ENCODE data around the gene TRPM3.

DNA sequence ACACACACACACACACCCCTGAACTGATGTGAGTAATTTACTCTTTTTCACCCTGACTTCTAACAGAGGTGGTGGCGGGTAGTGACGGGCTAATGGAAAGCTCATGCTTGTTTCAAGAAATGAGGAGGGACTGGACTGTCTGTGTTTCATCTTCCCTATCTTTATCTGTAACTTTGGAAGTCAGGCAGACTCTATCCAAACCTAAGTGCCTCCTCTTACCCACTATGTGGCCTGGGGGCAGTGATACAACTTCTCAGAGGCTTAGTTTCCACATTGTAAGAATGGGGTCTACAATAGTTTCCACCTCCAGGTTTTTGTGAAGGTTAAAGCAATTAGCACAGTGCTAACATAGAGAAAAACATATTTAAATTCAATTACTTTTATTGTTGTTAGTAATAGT, 5.9 kb upstream of the TRPM3 start:
- TF ChIP-seq, protein P1, sequence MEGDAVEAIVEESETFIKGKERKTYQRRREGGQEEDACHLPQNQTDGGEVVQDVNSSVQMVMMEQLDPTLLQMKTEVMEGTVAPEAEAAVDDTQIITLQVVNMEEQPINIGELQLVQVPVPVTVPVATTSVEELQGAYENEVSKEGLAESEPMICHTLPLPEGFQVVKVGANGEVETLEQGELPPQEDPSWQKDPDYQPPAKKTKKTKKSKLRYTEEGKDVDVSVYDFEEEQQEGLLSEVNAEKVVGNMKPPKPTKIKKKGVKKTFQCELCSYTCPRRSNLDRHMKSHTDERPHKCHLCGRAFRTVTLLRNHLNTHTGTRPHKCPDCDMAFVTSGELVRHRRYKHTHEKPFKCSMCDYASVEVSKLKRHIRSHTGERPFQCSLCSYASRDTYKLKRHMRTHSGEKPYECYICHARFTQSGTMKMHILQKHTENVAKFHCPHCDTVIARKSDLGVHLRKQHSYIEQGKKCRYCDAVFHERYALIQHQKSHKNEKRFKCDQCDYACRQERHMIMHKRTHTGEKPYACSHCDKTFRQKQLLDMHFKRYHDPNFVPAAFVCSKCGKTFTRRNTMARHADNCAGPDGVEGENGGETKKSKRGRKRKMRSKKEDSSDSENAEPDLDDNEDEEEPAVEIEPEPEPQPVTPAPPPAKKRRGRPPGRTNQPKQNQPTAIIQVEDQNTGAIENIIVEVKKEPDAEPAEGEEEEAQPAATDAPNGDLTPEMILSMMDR (IDR thresholded peaks at IDR 0.05; ENCODE audit: low read depth, low read length, missing input control), result no peak
- no peak for TF ChIP-seq EGR1 (IDR thresholded peaks at IDR 0.05; ENCODE audit: low read depth in 2 of 2)
- TF ChIP-seq SP1 (IDR thresholded peaks at IDR 0.05), result no peak
- TF ChIP-seq GABPA (IDR thresholded peaks at IDR 0.05 in 1 of 2, conservative IDR thresholded peaks at IDR 0.05 in 1 of 2), result no peak
- no peak for TF ChIP-seq TAF1 (conservative IDR thresholded peaks at IDR 0.05)

Measured in liver (tissue), 3 donors.